OCI-LY3 (cell line): ENCODE results near the gene AK4.

Experiments used
- H2AFZ ChIP-seq: fragments of 200-600, 300-600 bp; shearing (Covaris generic); 2 replicates; pipeline ENCODE4 v1.6.0; 2014; ENCODE audit warnings: antibody characterized with exemption, low read depth, low read length
- H3K27ac ChIP-seq: fragments of 200-600, 300-600 bp; sonication (generic); 2 replicates; pipeline ENCODE4 v1.5.1; 2014; ENCODE audit warnings: mild to moderate bottlenecking, low read length, moderate library complexity, mixed read lengths
- H3K27me3 ChIP-seq: fragments of 200-600, 300-600 bp; sonication (generic); 2 replicates; pipeline ENCODE4 v1.6.1; 2014; ENCODE audit warnings: low read depth, low read length, mixed read lengths
- H3K36me3 ChIP-seq: fragments of 200-600, 300-600 bp; sonication (generic); replicated peaks from 2 replicates; pipeline ENCODE3; 2014; ENCODE audit warnings: low read depth, low read length, mixed read lengths
- H3K4me1 ChIP-seq: fragments of 300-600, 200-600 bp; sonication (generic); 2 replicates; pipeline ENCODE4 v1.6.1; 2014; ENCODE audit warnings: low read length, mixed read lengths
- H3K4me2 ChIP-seq: fragments of 200-600, 300-600 bp; sonication (generic); 2 replicates; pipeline ENCODE4 v1.6.1; 2014; ENCODE audit warnings: low read length, mixed read lengths
- H3K4me3 ChIP-seq: fragments of 300-600, 200-600 bp; sonication (generic); 2 replicates; pipeline ENCODE4 v1.5.1; 2014; ENCODE audit warnings: antibody characterized with exemption, mild to moderate bottlenecking, low read length, moderate library complexity
- H3K79me2 ChIP-seq: fragments of 300-600, 200-600 bp; shearing (Covaris generic); 2 replicates; pipeline ENCODE4 v1.6.1; 2014; ENCODE audit warnings: mild to moderate bottlenecking, low read length, mixed read lengths
- H3K9ac ChIP-seq: fragments of 300-600, 200-600 bp; shearing (Covaris generic); 2 replicates; pipeline ENCODE4 v1.6.0; 2014; ENCODE audit warnings: mild to moderate bottlenecking, low read length, moderate library complexity
- H3K9me3 ChIP-seq: fragments of 200-600, 300-600 bp; shearing (Covaris generic); 2 replicates; pipeline ENCODE4 v1.6.1; 2014; ENCODE audit warnings: low read length, mixed read lengths; ENCODE audit not compliant: insufficient read depth
- H4K20me1 ChIP-seq: fragments of 200-600, 300-600 bp; sonication (generic); 2 replicates; pipeline ENCODE4 v1.6.1; 2016; ENCODE audit warnings: low read length, mixed read lengths; ENCODE audit not compliant: insufficient read depth
- EZH2phosphoT487 ChIP-seq: fragments of 200-600 bp; shearing (Covaris generic); IDR thresholded peaks from 2 replicates; pipeline ENCODE4 v1.6.1; 2018; ENCODE audit warnings: antibody characterized with exemption, mixed run types, low read depth
- TF ChIP-seq, protein P1 (sequence below): fragments of 200-600, 300-600 bp; sonication (generic); IDR thresholded peaks from 2 replicates; pipeline ENCODE4 v1.5.1; 2014; ENCODE audit warnings: antibody characterized with exemption, low read length, low read depth

AK4 gene

DNA sequence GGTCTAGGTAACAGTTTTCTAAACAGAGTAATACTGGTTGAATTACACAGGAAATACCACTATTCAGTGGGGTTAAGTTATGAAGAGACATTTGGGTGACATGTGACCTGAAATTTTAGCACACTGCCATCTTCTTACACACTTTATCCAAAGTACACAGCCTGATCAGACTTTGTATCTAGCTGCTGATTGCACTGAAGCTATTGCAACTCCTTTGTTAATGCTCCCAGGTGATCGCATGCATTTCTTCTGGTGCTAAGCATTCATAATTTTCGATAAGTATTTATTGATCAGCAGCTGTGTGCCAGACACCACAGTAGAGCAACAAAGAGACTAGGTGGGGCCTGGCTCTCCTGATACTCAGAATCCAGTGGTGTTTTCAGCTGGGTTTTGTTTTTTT, 52.4 kb downstream of the AK4 start:
- no peak for TF ChIP-seq EZH2phosphoT487
- TF ChIP-seq, protein P1, sequence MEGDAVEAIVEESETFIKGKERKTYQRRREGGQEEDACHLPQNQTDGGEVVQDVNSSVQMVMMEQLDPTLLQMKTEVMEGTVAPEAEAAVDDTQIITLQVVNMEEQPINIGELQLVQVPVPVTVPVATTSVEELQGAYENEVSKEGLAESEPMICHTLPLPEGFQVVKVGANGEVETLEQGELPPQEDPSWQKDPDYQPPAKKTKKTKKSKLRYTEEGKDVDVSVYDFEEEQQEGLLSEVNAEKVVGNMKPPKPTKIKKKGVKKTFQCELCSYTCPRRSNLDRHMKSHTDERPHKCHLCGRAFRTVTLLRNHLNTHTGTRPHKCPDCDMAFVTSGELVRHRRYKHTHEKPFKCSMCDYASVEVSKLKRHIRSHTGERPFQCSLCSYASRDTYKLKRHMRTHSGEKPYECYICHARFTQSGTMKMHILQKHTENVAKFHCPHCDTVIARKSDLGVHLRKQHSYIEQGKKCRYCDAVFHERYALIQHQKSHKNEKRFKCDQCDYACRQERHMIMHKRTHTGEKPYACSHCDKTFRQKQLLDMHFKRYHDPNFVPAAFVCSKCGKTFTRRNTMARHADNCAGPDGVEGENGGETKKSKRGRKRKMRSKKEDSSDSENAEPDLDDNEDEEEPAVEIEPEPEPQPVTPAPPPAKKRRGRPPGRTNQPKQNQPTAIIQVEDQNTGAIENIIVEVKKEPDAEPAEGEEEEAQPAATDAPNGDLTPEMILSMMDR, result no peak
- H3K27me3 ChIP-seq, result no peaks in the 10 kb centered on the region
- no peaks in the 10 kb centered on the region for H3K9me3 ChIP-seq
- no peak overlapping the region for H3K27ac ChIP-seq
- no peak overlapping the region for H2AFZ ChIP-seq
- H3K79me2 ChIP-seq, result no peaks in the 10 kb centered on the region
- H3K4me3 ChIP-seq, result no peak overlapping the region
- no peaks in the 10 kb centered on the region for H3K36me3 ChIP-seq
- H3K4me1 ChIP-seq, result no peaks in the 10 kb centered on the region
- H3K4me2 ChIP-seq, result no peak overlapping the region
- no peak overlapping the region for H3K9ac ChIP-seq
- H4K20me1 ChIP-seq, result no peaks in the 10 kb centered on the region

DNA sequence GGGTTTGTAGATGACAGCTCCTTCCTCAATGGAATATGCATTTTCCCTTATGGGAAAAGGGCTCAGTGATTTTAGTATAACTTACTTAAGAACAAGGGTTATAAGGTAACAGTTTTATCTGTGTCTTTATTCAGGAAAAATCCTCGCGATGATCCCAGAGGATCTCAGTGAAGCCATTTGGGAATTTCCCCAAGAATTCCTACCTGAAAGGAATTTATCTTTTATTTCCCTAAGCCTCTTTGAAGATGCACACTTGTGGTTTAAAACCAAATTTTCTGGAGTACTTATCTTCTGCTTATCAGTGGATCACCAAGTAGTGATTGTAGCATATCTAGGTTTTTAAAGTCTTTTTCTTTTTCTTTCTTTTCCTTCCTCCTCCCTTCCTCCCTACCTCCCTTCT, 58.8 kb downstream of the AK4 start:
- Histone ChIP-seq H2AFZ (no peak overlapping the region), H3K4me2 (no peak overlapping the region), H3K36me3 (no peaks in the 10 kb centered on the region), H4K20me1 (peaks cover 10% of the 10 kb centered on the region; the same call in 1 of the 2 replicates), H3K27ac (no peak overlapping the region), H3K4me1 (no peaks in the 10 kb centered on the region; the same call in 1 of the 2 replicates), H3K27me3 (no peaks in the 10 kb centered on the region), H3K9ac (no peak overlapping the region), H3K79me2 (no peaks in the 10 kb centered on the region), H3K4me3 (no peak overlapping the region), H3K9me3 (no peaks in the 10 kb centered on the region)
- TF ChIP-seq, protein P1, result no peak
- TF ChIP-seq EZH2phosphoT487, result no peak

DNA sequence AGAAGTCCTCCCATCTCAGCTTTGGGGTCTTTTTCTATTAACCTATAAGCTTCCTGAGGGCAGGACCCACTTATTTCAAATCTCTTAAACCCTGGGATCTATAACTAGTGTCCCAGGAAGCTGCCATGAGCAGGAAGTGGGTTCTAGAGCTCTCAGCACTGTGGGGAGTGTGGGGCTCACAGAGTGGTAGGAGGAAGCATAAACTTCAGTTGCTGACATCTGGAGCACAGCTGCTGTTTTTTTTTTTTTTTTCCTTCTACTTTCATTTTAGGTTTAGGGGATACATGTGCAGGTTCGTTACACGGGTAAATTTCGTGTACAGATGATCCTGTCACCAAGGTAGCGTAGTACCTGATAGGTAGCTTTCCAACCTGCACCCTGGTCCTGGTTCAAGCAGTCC, 59.3 kb downstream of the AK4 start:
- H3K27me3 ChIP-seq, result no peaks in the 10 kb centered on the region
- H3K79me2 ChIP-seq, result no peaks in the 10 kb centered on the region
- H3K9ac ChIP-seq, result no peak overlapping the region
- no peak for TF ChIP-seq EZH2phosphoT487
- TF ChIP-seq, protein P1, result no peak
- H4K20me1 ChIP-seq, result peaks cover 10% of the 10 kb centered on the region; the same call in 1 of the 2 replicates
- H2AFZ ChIP-seq, result no peak overlapping the region
- no peak overlapping the region for H3K4me3 ChIP-seq
- no peak overlapping the region for H3K27ac ChIP-seq
- H3K4me1 ChIP-seq, result no peaks in the 10 kb centered on the region; the same call in 1 of the 2 replicates
- no peaks in the 10 kb centered on the region for H3K36me3 ChIP-seq
- H3K9me3 ChIP-seq, result no peaks in the 10 kb centered on the region
- no peak overlapping the region for H3K4me2 ChIP-seq

DNA sequence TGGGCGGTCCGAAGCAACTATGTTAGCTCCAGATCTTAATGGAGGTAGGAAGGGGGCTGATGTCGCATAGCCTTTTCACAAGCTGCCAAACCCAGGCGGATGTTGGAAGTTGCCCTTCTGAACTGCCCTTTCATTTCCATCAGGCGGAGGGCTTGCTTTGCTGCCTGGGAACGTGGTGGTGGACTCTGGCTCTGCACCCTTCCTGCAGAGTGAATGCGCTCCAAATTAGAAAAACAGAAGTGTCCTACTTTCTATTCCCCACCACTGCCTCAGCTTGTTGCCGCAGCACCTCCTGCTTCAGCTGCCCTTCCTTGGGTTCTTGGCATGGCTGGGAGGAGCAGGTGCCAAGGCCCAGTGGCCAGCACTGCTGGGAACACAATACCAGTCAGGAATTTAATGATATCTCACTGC, 60.6 kb downstream of the AK4 start:
- Histone ChIP-seq H3K36me3 (no peaks in the 10 kb centered on the region), H3K79me2 (no peaks in the 10 kb centered on the region), H3K27ac (no peak overlapping the region), H3K9ac (no peak overlapping the region), H3K27me3 (no peaks in the 10 kb centered on the region), H3K4me2 (no peak overlapping the region), H2AFZ (no peak overlapping the region), H4K20me1 (peaks cover 10% of the 10 kb centered on the region; the same call in 1 of the 2 replicates), H3K4me1 (no peaks in the 10 kb centered on the region; the same call in 1 of the 2 replicates), H3K4me3 (no peak overlapping the region), H3K9me3 (no peaks in the 10 kb centered on the region)
- no peak for TF ChIP-seq EZH2phosphoT487
- TF ChIP-seq, protein P1, result no peak
